Activated CD8-positive, alpha-beta memory T cell treated with anti-CD3 and anti-CD28 coated beads, Interleukin-2, amount 50 U/mL, for 24 hours (primary cell): ENCODE results near the gene TIAM2.

Source experiments
- DNase-seq: peaks from one replicate; pipeline ENCODE4 v3.0.0-alpha.2; 2020; ENCODE audit errors: extremely low read depth

The TIAM2 gene

GRCh38 chr6:155232848-155233247, 237.7 kb downstream of the TIAM2 start:
- DNase-seq = no peak

GRCh38 chr6:155234167-155234566, 239.1 kb downstream of the TIAM2 start:
- DNase-seq = no peak

- DNase-seq = no peak
These were observed 239.6 kb downstream of the TIAM2 start for GRCh38 chr6:155234687-155235086.

- DNase-seq = no peak
These were observed 240.0 kb downstream of the TIAM2 start for GRCh38 chr6:155235087-155235486.

GRCh38 chr6:155237613-155238012, 242.5 kb downstream of the TIAM2 start:
- DNase-seq = no peak

- no peak for DNase-seq
These were observed 245.9 kb downstream of the TIAM2 start for GRCh38 chr6:155240905-155241600.

GRCh38 chr6:155241966-155242365, 246.9 kb downstream of the TIAM2 start:
- no peak for DNase-seq

GRCh38 chr6:155244434-155244833, 249.3 kb downstream of the TIAM2 start:
- no peak for DNase-seq

- DNase-seq = no peak
These were observed 250.1 kb downstream of the TIAM2 start for GRCh38 chr6:155245193-155245592.

GRCh38 chr6:155245831-155246230, 250.7 kb downstream of the TIAM2 start:
- no peak for DNase-seq

GRCh38 chr6:155246825-155247224, 251.7 kb downstream of the TIAM2 start:
- no peak for DNase-seq

- DNase-seq = no peak
These were observed 252.5 kb downstream of the TIAM2 start for GRCh38 chr6:155247618-155248007.

GRCh38 chr6:155248008-155249001, 253.2 kb downstream of the TIAM2 start:
- no peak for DNase-seq

GRCh38 chr6:155250701-155251381, 255.7 kb downstream of the TIAM2 start:
- no peak for DNase-seq

- no peak for DNase-seq
These were observed 257.5 kb downstream of the TIAM2 start for GRCh38 chr6:155252581-155252980.

GRCh38 chr6:155253337-155253736, 258.2 kb downstream of the TIAM2 start:
- no peak for DNase-seq

GRCh38 chr6:155254139-155254538, 259.0 kb downstream of the TIAM2 start:
- DNase-seq = no peak

GRCh38 chr6:155256122-155256795, 261.1 kb downstream of the TIAM2 start:
- DNase-seq = no peak

- DNase-seq = no peak
These were observed 262.7 kb downstream of the TIAM2 start for GRCh38 chr6:155257796-155258195.

GRCh38 chr6:155259204-155259603, 264.1 kb downstream of the TIAM2 start:
- DNase-seq = no peak

- DNase-seq = no peak
These were observed 264.8 kb downstream of the TIAM2 start for GRCh38 chr6:155259897-155260296.

GRCh38 chr6:155260686-155261085, 265.6 kb downstream of the TIAM2 start:
- DNase-seq = no peak
